ENCODE results near the gene EFCAB11.

EFCAB11 gene

DNA sequence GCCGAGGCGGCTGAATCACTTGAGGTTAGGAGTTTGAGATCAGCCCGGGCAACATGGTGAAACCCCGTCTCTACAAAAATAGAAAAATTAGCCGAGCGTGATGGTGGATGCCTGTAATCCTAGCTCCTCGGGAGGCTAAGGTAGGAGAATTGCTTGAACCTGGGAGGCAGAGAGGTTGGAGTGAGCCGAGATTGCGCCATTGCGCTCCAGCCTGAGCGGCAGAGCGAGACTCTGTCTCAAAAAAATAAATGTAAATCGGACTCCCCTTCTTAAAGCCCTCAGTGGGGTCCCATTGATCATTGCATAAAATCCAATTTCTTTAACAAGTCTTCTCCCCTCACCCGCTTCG, 2.1 kb upstream of the EFCAB11 start:
- no peak for DNase-seq

DNA sequence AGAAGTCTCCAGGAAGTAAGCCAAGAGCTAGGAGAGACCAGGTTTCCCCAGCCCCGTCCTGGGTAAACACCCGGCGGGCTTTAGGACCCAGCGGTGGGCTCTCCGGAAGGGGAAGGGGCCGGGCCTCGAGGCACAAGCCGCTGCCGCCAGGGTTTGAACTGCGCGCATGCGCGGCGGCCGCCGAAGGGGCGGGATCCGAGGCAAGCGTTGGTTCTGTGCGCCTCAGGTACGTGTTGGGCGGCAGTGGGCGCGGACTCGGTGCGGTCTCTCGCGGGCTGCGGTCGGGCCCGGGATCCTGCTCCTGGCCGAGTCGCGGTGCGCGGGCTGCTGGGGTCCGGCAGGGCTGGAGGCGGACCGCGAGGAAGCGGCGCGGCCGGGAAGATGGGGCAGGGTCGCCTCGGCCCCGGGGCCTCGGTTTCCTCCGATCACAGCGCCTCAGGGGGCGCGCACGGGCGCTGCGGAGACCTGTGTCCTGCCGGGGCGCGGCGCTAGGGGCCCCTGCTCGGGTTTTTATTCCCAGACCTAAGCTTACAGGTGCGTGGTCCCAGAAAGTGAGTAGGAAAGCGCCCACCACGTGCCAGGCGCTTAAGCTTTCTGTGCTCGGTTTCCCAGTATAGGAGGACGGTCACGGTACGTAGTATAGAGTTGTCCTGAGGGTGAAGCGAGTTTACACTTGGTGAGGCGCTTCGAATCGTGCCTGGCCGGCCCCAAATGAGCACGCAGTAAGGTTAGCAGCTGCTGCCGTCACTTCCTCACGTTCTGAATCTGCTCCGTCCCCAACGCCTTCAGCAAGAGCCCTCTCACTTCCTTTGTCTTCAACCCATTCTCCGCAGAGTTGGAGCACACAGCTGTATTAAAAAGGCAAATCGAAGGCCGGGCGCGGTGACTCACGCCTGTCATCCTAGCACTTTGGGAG, 1.5 kb upstream of the EFCAB11 start, which contains the start of gene TDP1:
Gene TDP1, plus strand, starts transcription at position 183 of the 916 bp plus-strand sequence. CDS start 7,188 bp downstream, outside the sequence.
- DNase-seq = peak; percentile 98

DNA sequence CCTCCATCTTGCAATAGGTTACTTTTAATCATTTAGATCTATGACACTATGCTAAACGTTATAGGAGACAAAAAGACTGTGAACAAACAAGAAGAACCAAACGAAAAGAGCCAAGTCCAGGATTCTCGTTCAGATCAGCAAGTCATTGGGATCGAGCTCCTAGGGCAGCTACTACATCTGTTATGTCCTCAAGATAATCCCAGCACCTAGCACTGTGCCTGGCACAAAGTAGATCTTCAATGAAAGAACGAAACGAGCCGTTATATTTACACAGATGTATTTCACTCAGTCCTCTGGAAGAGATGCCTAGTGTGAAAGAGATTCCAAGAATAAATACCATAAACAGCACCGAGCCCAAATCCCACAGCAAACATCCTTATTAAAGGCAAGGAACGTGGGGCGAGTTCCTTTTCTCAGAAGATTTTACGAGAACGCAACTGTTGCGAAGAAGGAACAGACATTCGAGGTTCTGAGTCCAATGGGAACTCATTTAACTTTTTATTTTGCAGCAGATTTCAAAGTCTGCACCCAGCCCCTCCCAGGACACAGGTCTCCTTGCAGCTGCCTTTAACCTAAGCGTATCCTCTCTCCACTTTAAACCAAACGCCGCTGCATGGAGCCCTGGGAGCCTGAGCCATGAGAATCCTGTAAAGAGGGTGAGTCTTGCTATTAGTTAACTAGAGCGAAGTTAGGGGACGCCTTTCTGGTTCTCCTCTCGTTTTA, 653 bp upstream of the EFCAB11 start:
- no peak for DNase-seq

DNA sequence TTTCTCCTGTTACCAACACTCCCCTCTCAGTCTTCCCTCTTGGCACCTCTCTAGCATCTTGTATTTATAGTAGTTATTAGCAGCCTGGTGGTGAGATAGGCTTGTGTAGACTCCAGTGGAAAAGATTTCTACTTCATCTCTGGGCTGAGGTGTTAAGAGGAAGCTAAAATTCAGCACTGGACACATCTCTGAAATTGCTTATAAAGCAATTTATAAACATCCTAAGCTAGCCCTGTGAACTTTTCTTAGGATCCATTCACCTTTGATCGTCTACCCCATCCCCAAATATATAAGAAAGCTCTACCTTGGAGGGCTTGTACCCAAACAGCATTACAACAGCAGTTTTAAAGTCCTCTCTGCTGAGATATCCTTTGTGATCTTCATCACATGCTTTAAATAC, 928 bp downstream of the EFCAB11 start:
- DNase-seq = no peak

DNA sequence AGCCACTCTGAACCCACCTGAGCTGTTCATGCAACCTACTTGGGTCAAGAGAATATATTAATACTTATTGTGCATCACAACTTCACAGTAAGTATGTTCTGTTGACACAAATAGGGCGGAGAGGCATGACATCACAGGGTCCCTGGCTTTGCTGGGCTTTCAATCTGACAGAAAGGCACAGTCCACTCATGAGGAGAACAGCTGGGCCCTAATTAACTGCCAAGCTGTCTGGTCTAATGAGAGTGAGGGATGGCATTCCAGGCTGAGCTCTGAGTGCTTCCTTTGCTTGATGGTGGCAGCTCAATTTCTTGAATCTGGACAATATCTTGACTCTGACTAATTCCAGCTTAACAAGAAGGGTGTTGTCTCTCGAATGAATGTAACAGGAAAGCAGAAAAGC, 2.0 kb downstream of the EFCAB11 start:
- DNase-seq = no peak

DNA sequence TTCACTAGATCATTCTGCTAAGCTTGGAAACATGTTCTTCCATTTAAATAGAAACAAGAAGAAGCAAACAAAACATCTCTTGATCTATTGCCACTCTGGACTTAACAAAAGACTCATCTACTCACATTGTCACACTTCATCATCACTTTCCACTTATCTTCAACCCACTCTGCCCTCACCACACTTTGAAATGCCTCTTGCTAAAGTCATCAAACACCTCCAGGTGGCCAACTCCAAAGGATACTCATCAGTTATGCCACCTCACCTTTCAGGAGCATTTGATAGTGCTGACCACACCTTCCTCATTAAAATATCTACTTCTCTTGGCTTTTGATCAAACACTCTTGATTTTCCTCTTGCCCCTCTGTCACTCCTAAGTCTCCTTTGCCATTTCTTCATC, 7.2 kb downstream of the EFCAB11 start:
- DNase-seq = no peak

DNA sequence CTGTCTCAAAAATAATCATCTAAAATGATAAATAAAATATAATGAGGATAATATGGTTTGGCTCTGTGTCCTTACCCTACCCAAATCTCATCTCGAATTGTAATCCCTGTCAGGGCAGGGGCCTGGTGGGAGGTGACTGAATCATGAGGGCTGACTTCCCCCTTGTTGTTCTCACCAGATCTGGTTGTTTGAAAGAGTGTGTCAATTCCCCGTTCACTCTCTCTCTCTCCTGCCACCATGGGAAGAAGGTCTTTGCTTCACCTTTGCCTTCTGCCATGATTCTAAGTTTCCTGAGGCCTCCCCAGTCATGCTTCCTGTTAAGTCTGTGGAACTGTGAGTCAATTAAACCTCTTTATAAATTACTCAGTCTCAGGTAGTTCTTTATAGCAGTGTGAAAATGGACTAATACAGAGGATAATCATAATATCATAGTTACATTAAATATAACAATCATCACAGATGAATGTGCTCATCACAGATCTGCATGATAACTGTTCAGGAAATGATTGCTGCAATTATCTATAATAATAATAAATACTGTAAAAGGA, 12.6 kb downstream of the EFCAB11 start:
- no peak for DNase-seq

DNA sequence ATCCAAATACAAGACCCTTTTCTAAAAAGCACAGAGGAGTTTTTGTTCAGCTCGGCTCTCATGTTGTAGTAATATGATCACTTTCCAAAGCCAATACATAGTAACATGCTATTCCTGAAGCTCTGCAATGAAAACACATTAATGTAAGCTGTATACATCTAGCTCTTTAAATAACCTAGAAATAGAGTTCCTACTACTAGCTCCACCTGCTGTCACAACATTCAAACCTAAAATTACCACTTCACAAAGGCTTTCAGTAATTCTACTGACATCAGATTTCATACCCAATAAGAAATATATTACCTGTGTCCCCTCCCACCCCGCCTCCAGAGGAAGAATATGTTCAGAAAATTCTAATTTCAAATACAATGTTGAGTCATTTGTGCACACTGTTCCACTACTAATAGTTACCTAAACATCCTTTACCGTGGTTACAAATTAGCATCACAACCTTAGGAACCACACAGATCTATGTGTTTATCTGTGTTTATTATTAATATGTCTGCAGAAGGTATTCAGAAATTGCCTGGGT, 17.8 kb downstream of the EFCAB11 start:
- no peak for DNase-seq

DNA sequence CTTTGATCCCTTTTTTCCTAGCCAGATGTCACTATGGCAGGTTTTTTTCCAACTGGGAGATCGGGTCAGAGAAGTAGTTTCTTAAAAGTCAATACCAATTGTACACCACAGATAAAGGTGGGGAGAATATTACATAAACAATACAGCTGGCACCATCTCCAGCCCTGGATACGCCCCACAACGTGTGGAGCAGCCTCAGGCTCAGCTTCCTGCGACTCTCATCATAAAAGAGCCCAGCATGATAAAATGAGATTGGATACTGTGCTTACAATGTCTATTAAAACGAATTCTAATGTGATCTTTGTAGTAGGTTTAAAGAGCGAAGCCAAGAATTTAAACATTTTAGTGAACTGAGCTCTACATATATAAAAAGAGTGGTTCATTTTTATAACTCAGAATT, 21.5 kb downstream of the EFCAB11 start:
- DNase-seq = no peak

DNA sequence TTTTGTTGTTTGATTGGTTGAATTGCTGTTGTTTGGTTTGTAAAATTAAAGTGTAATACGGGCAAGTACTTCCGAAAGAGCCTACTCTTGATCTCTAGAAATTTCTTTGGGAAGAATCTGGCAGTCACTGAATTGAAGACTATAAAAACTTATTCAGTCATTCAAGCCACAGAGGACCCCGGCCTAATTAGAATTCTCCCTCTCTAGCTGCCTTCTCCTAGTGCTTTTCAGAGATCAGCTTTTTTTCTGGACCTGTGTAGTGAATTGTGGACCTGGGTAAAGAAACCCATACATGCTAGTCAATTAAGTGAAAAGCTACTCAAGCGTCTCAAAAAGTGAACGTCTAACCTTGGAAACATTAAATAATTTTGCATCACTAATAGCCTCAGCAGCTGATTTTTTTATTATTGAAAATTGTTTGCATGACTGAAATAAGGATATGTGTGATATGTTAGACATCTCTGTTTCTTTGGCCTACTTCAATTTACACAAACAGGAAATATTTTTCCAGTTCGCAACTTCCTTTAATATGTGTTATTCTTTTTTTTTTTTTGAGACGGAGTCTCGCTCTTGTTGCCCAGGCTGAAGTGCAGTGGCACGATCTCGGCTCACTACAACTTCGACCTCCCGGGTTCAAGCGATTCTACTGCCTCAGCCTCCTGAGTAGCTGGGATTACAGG, 27.2 kb downstream of the EFCAB11 start:
- DNase-seq = no peak

DNA sequence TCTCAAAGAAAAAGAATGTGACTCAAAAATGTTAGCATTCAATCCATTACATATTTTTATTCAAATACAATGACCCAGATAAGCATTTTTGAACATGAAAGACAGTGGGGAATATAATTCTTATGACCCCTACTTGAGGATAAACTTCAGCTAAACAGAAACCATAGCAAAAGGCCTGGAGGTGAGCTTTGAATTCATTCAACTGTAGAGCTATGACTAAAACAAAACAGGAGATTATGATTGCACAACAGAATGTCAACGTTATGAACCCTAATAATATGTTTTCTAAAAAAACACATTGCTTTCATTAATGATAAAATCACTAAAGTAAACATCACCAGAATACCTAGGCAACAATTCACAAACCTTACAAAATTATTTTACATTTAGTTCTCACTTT, 27.8 kb downstream of the EFCAB11 start:
- DNase-seq = no peak

DNA sequence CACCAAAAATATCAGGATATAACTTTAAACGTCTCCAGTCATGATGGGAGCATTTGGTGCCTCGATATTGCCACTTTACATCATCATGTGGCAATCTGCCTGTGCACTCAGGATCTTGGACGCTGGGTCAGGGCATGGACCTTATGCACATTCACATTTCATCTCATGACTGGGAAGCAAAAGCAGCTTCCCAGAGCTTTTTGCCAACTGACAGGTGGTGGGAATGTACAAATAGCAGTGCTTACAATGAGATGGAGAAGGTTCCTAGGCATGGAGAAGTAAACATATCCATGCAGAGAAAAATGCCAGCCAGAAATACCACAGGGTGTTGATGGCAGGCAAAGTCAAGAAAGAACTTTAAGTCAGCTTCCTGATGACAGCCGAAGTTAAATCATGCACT, 30.3 kb downstream of the EFCAB11 start:
- no peak for DNase-seq

DNA sequence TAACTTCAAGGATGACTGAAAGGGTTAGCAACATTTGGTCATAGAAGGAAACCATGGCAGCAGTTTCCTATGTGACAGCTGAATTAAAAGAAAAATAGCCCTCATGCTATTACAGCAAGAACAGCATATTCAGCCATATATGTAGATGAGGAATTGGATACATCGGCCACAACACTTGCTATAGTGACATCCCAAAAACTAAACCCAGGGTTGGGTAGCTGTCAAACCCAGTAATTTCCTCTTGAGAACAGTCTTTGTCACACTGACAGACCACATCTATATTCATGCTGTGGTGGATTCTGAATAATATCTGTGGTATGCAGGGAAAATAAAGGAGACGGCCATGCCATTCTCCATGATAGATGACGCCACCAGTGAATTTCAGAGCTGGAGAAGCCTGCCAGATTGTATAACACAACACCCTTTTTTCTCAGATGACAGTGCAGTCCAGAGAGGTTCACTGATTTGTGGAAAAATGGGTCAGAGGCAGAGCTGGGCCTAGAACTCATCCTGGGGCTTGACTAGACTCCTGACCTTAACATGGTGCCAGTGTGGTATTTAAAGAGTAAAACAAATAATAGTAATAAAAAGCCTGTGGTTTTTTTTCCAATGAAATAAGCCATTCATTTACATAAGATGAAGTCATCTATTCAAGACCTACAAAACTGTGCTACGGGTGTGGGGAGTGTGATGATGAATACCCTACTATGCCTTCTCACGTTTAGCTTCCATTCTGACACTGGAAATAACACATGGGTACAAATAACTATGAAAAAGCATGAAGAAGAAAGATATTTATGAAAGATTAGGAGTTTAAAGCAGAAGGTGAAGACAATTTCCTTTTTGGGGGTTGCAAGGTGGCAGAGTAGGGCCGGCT, 32.3 kb downstream of the EFCAB11 start:
- no peak for DNase-seq

DNA sequence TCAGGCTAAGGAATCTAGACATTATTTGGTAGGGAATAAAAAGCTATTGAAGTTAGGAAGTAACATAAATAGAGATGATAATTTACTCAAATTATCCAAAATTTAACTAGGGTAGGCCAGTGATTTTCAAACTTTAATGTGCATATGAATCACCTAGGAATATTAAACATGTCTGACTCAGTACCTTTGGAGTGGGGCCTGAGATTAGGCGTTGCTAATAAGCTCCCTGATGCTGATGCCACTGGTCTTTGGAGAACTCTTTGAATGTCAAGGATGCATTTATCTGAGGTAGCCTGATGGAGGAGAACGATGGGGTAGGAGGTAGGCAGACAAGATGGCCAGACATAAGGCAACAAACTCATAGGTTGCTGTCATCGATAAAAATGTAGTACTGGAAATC, 33.2 kb downstream of the EFCAB11 start:
- no peak for DNase-seq

DNA sequence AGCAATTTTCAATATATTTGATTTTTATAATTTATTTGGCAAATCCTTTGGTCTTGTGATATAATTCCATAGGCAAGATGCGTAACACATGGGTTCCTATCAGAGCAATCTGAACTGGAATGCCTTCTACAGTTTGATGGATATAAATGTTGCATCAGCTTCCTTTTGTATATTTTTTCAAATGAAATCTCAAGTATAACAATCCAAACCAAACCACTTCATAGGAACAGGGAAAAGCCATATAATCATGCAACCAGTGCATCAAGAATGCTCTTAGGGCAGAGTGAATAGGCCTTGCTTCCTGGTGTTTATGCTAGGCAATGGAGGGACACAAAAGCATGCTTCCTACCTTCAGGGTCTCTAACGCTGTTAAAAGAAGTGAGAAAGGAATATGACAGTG, 34.5 kb downstream of the EFCAB11 start:
- no peak for DNase-seq

DNA sequence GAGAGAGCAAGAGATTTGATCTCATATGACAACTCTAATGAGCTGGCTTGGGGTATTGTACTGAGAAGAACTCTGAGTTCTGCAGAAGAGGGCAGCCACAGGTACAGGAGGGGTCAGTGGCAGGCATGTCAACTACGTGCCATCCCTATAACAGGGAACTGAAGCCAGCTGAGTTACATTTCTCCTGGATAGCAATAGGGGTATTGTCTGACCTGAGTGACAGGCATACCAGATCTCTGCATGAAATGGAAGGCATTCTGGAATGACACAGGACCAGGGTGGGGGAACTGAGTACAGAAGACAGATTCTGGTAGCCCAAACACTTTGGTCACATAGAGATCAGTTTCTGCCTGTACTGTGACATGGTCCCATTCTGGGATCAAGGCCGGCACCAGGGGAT, 35.8 kb downstream of the EFCAB11 start:
- DNase-seq = no peak

DNA sequence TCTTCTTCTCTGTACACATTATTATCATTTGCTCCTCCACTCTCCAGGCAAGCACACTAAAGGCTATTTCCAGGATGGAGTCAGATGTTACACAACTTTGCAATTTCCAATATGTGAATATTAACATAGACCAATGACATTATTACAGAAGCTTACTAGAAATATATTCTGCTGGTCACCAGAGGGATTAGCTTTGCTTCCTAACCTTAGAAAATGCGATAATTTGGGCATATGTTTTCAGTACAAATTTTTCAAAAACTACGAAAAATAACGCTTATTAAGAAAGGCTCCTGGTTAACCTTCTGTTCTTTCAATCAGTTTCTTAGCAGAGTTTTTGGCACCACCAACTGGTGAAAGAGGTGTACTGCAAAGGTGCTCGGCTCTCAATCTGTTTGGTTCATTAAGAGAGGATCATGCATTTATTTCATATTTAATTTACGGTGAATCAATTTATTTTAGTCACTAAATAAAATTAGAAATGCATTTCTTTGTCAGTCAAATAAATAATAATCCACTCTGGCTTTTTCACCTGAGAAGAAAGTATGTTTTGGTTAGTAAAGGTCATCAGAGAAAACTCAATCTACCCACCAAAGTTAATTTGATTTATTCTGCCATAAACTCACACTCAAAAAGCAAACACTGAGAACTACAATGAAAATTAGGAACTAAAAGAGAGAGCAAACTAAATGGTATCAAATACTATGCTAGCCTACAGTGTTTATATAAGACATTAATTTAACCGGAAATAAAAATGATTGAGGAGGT, 39.2 kb downstream of the EFCAB11 start:
- DNase-seq = peak; percentile 67

DNA sequence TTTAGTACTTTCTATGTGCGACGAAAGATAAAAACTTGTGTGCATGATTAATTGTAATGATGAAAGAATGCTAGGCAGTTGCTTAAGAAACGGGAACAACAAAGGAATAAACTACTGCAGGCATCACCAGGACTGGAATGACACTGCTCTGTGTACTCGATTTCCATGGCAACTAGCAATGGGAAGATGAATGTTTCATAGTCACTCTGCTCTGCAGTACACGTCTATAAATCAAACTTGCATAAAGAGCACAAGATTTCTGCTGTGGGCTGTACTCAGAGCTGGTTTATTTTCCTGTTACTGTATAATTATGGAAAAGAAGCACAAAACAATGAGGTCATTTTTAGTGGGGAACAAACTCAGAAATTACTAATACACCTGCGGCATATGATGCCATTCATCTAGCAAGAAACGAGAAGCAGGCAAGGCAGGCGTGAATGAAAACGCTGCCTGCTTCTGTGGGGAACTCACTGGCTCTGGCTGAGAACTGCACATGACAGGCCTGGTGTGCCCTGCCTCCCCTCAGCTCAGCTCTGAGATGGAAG, 41.8 kb downstream of the EFCAB11 start:
- no peak for DNase-seq

DNA sequence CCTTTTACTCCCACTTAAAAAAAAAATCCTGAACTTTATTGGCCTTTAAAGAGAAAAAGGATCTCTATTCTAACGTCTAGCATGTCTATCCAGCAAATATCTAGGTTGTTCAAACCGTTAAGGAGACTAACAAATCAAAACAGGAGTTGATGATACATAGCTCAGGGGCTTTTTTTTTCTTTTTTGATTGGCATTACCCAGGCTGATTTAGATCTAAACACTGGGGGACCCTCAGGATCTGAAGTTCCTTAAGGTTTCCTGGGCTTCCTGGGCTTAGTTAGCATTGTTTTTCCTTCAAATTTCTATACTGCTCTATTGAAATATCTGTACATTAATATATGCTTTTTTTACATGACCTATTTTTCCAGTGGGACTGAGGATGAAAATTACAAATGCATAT, 42.3 kb downstream of the EFCAB11 start:
- DNase-seq = no peak

DNA sequence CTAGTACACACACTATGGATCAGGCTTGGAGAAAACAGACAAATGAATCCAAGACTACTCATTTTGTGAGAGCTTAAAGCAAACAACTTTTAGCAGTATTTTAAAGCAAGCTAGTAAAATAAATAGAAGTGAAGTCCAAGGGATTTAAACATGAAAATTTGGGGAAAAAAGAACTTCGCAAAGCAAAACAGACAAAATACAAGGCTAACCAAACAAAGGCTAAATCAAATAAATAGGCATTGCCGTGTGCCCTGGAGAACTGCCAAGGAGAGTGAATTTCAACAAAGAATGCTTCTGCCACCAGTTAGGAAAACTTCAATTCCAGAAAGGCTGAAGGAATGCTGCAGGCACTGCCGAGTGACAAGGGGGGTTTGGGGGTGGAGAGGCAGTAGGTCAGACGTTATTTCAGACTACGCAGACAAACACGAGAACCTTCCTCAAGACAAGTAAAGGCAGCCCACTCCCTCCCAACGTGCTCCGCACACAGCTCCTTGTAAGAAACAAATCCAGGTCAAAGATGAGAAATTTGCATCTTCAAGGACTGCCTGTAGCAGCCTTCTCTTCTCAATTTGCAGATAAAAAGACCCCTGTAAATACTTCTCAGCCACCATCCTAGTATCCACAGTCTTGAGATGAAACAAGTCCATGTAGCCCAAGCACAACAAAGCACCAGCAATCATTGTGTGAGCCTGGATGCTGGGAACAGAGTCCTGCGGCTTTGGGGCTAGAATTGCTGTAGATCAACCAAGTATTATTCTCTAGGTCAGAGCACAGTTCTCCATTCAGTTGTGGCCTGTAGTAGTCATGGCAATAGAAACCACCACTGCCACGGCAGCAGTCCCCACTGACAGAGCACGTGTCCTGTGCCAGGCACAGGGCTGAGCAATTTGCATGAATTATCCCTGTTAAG, 43.3 kb downstream of the EFCAB11 start:
- DNase-seq = no peak
